NB4 (cell line): Measurements from ENCODE around the gene YLPM1.

ENCODE experiments used
- CTCF ChIP-seq: IDR thresholded peaks from one replicate; pipeline ENCODE4 v1.5.1; 2012; ENCODE audit warnings: low read depth, low read length
- MAX ChIP-seq: IDR thresholded peaks from 2 replicates; pipeline ENCODE4 v1.6.1; 2011; ENCODE audit warnings: low read depth, low read length
- MYC ChIP-seq: IDR thresholded peaks from 2 replicates; pipeline ENCODE4 v1.6.1; 2011; ENCODE audit warnings: low read depth, low read length
- POLR2A ChIP-seq: IDR thresholded peaks from 2 replicates; pipeline ENCODE4 v1.6.1; 2011; ENCODE audit warnings: mild to moderate bottlenecking; ENCODE audit not compliant: insufficient read length; ENCODE audit errors: extremely low read depth

- TF ChIP-seq CTCF = no peak
- TF ChIP-seq POLR2A = no peak
- no peak for TF ChIP-seq MYC
- TF ChIP-seq MAX = no peak
Measured at GRCh38 chr14:74732387-74732786, 30.7 kb upstream of the YLPM1 start.
